IPS-NIHi7 (cell line): ENCODE measurements around the gene EFNA5.

Experiments used
- DNase-seq: peaks from one replicate; pipeline ENCODE4 v3.0.0; 2012; ENCODE audit warnings: mixed read lengths; ENCODE audit errors: extremely low spot score

EFNA5 gene

DNA sequence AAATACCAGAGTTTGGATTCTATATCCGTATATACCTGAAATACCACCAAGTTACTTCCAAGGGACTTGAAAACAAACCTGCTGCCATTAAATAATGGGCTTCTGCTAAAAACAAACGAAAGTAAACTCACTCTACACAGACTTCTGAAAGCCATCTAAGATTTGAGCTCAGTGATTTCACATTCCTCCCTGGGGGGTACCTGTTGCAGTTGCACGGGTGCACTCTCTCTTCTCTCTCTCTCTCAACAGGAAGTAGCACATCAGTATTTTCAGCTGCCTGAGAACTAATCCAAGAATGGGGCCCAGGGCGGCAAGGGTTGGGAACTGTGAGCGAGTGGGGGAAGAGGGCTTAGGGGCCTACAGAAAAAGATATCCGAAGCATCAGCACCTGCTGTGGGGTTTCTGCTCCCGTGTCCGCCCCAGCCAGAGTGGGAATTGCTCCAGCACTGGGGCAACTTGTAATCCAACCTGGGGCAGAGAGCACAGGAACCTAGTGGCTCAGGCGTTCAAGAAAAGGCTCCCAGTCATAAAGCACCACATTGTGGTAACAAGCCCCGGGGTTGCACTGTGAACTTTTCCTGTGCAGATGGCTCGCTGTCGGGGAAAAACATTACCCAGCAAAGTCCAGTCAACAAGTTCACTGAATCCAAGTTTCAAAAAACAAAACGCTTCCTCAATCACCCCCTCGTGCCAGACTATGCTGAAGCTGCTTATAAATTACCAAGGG, 99.8 kb downstream of the EFNA5 start:
- DNase-seq = no peak

DNA sequence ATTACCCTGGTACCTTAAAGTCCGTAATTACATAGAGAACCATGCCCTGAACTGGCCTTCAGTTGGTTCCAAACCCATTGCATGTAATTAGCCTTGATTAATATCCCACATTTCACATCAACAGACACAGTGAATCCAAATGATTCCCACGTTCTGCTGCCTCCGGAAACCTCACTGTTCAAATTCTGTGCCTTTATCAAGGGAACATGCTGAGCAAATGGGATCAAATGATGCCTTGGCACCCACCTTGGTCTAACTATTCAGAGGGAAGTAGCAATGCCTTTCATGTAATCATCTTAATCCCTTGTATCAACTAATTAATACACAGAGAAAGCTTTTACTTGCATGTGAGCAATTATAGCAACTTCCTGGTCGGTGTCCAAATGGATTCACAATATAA, 100.6 kb downstream of the EFNA5 start:
- no peak for DNase-seq

DNA sequence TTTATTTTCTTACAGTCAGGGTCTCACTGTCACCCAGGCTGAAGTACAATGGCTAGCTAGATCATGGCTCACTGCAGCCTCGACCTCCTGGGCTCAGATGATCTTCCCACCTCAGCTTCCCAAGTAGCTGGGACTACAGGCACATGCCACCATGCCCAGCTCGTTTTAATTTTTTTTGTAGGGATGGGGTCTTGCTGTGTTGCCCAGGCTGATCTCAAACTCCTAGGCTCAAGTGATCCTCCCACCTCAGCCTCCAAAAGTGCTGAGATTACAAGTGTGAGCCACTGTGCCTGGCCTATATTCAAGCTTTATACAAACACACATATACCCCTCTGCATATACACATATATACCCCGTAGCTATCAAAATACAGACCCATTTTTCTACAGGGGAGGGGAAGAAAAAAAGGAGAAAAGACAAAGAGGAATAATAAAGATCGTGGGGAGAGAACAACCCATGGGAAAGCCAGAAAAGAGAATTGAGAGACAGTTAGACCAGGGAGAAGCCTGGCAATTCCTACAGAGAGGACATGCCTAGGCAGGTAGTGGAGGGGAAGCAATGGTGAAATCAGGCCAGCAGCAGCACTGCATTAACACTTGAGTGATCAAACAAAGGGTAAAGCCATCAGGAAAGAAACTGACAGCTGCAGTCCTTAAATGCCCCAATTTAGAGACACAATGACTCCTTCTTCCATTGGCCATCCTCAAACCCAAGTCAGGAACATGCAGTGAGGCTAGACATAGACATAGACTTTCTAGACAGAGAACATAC, 102.7 kb downstream of the EFNA5 start:
- DNase-seq = no peak

DNA sequence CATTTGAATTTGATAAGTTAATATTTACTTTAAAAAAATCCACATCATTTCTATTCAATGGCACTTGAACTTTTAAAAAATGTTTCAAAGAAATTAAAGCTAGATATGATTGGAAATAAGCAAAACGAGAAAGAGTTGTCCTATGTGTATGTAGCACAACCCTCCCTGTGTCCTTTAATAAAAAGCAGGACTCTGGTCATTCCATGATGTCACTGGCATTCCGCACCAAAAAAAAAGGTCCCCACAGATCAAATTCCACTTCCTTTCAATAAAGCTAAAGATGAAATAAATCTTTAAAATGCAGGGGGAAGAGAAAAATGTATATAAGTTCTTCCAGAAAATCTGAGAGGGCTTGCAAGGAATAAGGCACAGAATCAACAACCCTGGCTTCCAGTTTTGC, 103.8 kb downstream of the EFNA5 start:
- no peak for DNase-seq

DNA sequence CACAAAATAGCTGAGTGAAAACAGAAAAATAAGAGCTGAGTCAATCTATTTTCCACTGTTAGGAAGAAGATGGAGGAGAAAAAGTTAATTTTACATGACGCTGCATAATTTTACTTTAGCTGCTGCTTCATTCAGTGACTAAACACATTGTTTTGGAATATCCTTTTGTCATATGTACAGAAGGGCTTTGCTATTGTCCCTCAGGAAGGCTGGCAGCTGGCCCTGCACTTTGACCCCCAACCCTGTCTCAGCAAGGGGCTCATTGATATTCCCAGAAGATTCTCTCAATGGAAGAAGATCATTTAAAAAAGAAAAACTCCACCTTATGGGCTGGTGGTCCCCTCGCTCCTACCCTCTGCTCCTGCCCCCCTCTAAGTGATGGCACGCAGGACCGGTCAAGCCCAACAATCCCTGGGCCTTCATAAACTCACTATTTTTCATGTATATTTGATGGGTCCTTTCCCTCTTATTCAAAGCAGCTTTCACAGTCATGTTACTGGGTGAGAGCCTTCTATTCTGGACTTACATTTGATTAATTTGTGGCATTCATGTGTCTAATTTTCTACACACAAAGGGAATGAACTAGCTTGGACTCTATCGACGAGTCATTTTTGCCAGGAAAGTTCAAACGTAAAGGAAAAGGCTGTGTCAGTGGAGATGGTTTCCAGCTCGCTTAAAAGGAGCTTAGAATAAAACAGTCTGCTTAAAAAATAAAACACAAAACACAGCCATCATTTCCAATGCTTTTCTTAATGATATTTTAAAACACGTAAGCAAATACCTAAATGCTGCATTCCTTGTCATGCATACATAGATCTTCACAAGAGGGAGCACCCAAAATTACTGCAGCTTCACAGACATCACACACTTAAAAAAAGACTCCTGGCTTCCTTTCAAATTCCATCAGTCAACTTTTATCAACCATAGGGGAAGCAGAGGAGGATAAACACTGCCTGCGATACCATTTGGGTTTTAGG, 104.7 kb downstream of the EFNA5 start:
- no peak for DNase-seq

DNA sequence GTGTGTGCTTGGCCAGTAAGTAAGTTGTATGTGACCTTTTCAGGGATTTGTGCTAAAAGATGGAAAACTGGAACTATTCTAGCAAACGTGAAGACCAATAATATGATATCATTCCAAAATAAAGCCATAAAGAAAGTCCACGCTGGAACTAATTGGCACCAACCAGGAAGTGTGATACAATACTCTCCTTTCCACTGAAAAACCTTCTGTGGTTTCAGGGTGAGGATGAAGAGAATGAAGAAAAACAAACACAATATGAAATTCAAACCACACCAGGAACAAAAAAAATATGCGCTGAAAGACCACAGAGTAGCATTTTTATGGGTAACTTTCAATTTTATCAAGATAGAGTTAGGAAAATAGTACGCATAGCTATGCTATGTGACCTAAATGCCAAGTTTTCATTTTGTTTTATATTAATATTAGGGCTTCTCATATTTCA, 105.8 kb downstream of the EFNA5 start:
- DNase-seq = no peak

DNA sequence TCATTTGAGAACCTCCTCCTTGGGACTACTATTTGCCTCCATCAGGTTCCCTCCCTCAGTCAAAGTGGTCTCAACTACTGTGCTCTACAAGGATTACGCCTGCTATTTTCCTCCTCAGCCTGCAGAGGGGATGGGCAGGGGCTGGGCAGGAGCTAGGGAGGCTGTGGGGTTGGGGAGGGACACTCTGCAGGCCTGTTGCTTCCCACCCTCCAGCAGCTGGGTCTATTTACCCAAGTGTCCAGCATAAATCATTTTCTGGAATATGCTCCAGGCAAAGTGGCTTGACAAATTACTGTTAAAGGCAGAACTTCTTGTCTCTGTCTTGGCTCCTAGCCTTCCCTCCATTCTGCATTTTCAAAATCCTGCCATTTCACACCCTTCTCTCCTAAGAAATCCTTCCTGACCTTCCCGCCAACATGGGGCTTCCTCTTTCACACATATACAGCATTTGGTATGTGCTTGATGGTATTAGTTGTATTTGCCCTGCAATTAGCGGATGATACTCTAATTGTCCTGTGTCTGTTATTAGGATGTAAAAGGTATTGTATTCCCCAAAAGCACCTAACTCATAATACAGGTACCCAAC, 106.7 kb downstream of the EFNA5 start:
- no peak for DNase-seq

DNA sequence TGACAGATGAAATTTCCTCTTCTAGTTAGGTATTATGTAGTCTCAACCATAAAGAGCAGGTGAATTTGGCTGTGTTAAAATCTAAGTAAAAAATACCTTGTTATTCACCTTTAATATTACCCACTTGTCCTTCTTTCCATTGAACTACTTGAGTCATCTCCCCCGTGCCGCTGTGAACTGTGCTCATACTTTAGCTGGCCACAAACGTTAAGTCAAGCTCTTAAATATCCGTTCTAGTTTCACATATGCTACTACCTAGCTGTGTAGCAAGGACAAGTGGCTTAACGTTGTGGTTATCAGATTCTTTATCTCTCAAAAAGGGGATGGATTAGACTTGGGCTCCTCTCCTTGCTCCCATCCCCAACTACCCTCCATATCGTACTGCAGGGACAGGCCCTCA, 110.4 kb downstream of the EFNA5 start:
- DNase-seq = no peak

DNA sequence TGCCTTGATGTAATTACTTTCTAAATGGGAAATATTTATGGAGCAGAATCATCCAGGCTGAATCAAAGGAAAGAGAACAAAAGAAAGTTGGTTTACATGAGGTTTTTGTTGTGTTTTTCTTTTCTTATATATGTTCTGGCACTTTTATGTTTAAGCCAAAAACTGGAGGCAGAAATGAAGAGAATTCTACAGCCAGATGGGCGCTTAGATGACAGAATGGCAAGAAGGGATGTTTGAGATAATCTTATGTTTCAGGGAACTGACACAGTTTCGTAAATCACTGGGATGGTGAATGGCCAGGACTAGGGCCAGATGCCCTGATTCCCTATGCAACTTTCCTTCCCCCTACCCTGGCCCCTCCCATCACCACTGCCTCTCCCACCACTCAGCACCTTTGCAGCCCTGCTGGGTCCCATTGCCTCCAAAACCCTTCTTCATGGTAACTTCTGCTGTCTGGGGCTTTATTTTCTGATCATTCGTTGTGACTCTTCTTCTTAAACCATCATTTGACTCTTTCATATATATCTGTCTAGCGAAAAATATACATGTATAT, 111.8 kb downstream of the EFNA5 start:
- peak; percentile 76 for DNase-seq

DNA sequence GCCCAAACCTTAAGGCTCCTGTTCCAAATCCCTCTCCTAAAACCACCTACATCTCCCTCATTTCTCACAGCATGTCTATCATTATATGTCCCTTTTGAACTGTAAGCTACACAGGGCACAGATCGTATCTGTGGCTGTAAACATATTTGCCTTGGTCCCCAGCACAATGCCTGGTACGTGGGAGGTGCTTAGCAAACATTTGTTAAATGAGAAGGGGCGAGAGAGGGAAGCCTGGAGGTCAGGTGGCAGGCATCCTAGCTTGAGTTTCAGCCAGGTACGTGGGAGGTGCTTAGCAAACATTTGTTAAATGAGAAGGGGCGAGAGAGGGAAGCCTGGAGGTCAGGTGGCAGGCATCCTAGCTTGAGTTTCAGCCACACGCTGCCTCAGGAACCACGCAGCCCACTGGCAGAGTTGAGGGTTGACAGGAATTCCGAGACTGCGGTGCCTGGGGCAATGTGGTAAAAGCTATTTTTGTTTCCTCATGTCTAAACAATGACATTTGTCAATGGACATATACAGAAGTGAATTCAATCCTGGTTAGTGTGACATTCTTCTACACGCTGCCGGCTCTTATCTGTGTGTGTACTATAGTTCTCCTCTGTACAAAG, 113.6 kb downstream of the EFNA5 start:
- no peak for DNase-seq

DNA sequence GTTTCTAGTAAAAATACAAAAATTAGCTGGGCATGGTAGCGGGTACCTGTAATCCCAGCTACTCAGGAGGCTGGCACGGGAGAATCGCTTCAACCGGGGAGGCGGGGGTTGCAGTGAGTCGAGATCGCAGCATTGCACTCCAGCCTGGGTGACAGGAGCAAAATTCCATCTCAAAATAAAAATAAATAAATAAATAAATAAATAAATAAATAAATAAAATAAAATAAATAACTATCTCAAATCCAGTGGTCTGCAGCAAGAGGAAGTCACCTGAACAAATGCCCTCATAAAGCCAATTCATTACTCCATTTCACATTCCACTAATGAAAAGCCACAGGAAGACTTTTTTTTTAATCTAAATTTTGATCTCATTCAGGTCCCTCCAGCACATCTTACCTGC, 114.2 kb downstream of the EFNA5 start:
- DNase-seq = no peak

DNA sequence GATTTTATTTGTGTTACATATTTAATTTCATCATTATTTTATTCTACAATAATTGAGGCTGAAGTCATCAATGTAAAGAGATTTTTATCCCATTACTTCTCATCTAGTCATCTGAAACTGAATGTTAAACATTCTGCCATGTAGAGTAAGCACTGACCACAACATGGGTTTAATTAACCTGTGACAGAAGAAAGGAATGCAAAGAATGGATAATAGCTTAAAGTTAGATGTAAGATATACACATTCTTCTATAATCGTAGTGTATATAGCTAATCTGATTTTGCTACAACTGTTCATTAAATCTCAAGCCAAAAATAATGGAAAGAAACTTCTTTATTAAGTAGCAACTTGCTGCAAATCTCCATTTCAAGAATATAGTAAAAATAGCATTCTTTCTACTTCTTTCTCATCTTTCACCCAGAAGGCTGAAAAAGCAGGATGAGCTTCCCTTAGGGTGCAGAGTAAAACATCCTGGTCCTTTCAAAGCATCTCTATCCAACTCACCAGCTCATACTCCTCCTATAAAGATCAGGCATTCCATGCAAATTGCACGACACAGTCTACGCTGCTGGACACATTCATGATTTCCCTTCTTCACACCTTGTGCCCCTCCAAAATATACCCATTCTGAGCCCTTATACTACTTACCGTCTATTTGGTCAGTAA, 115.2 kb downstream of the EFNA5 start:
- DNase-seq = no peak

DNA sequence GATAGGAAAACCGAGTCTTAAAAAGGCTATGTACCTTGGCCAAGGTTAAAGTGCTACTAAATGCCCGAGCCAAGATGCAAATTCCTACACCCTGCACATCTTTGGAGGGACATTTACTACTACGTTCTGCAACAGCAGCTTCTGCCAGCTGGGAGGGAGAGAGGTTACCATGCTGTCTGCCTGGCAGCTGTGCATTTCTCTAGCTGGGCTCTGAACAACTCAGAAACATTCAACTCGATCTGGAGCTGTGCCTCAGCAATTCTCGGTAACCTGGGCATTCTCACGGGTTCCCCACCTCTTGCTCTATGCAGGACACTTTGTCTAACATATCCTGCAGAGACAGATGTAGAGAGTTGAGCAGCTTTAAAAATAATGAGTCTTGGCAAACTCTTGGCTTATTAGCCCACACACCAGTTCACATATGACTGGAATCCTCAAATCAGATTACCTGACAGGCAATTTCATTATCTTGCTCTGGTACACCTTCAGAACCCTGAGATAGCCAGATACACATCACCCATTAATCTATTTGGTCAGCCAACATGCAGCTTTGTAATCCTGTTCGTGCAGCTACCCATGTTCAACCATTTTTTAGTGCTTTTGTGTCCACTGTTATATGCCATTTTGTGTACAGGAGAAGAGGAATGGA, 115.8 kb downstream of the EFNA5 start:
- DNase-seq = no peak

DNA sequence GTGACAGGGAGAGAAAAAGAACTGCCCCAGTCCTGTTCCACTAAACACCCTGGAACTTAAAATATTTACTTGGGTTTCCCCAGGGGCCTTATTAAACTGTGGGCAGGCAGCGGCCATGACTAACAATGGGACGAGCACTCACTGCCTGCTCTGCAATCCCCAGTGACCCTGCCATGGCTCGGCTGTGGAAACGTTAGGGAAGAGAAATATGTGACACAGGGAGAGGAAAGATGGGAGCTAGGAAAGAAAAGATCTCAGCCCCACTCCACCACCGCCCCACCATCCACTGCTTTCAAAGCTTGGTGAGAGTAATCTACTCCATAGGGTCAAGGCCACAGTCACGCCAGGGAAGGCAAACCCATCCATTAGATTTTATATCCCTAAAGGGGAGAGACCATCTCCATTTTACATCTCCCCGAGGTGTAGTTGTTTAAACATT, 117.6 kb downstream of the EFNA5 start:
- DNase-seq = no peak

DNA sequence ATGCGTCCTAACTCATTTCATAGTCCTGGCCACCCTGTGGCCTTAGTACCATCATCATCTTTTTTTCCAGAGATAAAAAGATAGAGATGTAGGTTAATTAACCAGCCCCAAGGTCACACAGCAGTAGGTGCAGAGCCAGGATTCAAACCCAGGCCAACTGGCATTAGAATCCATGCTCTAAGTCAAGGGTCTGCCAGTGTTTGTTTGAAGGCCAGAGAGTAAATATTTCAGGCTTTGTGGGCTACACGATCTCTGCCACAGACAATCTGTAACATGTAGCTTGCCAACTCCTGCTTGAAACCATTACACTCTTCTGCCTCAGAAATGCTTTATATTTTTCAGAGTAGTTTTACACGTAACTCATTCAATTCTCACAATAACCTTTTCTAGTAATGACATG, 119.6 kb downstream of the EFNA5 start:
- DNase-seq = no peak

DNA sequence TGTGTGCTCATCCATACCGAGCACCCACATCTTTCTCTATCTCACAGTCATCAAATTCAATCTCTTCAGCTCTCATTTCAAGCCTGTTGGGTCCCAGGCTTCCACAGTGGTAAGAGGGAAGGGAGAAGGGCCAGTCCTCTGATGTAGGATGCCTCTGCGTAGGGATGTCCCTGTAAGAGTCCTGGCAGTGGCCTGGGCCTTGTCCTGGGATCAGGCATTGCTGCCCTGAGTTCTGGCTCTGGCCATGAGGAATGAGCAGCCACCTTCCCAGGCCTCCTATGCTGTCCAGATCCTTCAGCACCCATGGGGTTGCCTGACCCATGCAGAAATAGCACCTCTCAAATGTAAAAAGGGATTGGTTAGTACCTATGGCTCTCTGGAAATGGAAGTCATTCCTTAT, 121.2 kb downstream of the EFNA5 start:
- DNase-seq = no peak

DNA sequence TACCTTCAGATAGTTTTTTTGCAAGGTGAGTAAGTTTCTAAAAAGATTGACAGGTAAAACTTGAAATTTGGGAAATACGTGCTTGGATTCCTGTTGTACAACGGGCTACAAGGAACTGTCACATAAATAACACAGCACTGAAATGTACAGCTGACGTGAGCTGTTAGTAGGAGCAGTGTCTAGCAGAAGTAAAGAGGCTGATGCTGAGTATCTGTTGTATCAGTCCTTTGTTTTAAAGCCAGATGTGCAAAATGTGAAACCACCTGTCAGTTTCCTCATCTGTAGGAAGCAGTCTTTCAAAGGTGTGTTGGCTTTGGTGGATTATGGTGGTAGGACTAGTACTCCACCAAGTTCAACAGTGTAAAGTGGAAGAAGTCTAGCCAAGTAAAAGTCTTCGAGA, 122.3 kb downstream of the EFNA5 start:
- DNase-seq = no peak

DNA sequence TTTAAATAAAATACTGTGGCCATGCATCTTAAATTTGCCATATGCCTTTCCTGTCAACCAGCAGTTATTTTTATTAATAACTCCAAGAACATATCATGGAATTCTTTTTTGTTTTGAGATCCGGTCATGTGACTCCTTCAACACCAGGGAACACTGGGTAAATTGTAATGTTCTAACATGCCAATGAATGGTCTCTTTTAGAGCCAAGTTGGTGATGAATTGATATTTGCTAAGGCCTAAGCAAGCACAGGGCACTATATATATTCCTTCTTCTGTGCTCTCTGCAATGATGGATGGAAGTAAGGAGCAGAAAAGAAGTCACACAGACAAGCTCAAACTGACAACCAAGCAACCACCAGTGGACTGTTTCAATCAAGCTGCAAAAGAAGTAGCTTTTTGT, 124.0 kb downstream of the EFNA5 start:
- no peak for DNase-seq

DNA sequence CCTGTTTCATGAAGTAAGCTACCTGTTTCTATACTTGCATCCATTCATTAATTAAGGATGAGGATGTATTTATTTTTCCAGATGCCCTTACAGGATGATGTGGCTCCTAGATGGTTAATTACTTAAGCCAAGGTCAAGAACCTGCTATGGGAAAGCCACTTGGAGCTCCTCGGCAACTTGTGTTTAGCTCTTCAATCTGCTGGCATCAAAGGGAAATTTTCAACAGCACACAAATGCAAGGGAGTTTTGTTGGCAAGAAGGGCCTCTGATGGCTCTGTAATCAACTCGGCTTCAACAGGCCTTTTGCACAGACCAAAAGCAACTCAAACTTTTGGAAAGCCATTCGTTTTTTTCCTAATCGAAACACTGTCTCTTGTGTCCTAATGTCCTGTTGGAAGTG, 125.3 kb downstream of the EFNA5 start:
- no peak for DNase-seq

DNA sequence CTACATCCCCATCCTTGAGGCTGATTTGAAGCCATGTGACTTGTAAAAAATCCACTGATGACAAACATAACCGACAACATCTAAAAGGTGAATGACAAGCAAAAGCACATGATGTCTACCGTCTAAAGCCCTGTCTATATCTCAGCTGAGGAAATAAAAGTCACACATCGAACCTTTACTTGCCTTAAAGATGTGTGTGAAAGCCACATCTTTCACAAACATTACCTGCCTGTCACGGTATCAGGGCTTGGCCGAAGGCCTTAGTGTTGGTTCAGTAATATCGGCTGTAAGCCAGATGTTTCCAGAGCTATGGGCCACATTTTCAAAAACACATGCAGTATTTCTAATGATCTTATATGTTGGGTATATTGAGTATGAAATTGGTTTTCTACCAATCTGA, 125.8 kb downstream of the EFNA5 start:
- DNase-seq = no peak
